ENCODE data around the gene GUCY1A2.
"Not testable (repeated sequence)": the region's sequence is repeated elsewhere in the genome, so short reads cannot be mapped to it uniquely, and the experiment has no call there.

The GUCY1A2 gene

DNA sequence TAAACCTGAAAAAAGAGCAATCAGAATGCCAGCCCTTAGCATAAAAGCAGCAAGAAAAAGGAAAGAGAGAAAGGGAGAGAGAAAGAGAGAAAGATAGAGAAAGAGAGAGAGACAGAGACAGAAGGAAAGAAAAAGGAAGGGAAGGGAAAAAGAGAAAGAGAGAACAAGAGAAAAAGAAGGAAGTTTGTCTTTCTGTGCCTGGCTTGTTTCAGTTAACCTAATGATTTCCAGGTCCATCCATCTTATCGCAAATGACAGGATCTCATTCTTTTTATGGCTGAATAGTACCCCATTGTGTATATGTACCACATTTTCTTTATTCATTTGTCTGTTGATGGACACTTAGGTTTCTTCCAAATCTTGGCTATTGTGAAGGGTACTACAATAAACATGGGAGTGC, 230.8 kb downstream of the GUCY1A2 start:
- ATAC-seq = no peak
- Mint-ChIP-seq H3K9me3 (peaks cover 10% of the 10 kb centered on the region), H3K4me3 (no peak overlapping the region), H3K36me3 (no peaks in the 10 kb centered on the region), H3K4me1 (no peaks in the 10 kb centered on the region), H3K27ac (no peak overlapping the region)
- DNase-seq (ENCODE audit: low spot score in 2 of 2) = no peak

DNA sequence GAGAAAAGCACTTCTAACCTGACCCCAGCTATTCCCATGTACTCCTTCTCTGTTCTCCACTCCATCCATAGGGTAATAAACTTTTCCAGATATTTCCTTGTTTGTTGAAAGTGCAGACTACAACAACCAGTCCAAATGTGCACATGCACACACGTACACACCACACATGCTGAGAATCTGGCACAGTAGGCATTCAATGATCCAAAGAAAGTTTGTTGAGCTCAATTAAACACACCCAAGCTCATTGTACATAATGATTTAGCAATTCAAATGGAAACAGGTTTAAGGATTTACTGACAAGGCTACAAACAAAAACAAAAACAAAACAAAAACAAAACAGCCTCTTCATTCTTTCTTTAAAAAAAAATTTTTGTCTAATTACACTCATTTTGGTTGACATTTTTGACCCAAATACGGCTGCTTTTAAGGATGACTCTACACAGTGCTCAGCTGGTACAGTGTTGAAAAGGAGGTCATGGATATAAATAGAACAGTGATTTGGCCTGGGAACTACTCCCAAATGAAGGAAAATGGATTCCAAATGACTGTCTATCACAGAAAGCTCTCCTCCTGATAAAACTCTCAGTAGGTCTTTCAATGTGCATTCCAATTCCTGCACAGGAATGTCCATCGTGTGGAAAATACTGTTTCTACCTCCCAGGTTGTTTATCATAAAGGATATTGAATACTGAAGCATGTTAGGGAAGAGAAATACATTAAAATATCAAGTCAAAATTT, 232.2 kb downstream of the GUCY1A2 start:
- Mint-ChIP-seq H3K4me3 (no peak overlapping the region), H3K36me3 (no peaks in the 10 kb centered on the region), H3K4me1 (no peaks in the 10 kb centered on the region), H3K27ac (no peak overlapping the region), H3K9me3 (peaks cover 12% of the 10 kb centered on the region)
- no peak for DNase-seq (ENCODE audit: low spot score in 2 of 2)
- ATAC-seq = no peak

DNA sequence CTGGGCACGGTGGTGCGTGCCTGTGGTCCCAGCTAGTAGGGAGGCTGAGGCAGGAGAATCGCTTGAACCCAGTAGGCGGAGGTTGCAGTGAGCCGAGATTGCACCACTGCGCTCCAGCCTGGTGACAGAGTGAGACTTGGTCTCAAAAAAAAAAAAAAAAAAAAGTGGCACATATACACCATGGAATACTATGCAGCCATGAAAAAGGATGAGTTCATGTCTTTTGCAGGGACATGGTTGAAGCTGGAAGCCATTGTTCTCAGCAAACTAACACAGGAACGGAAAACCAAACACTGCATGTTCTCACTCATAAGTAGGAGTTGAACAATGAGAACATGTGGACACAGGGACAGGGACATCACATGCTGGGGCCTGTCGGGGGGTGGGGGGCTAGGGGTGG, 241.0 kb downstream of the GUCY1A2 start:
- ATAC-seq; H3K4me1 Mint-ChIP-seq; H3K4me3 Mint-ChIP-seq; H3K36me3 Mint-ChIP-seq; H3K27ac Mint-ChIP-seq; DNase-seq (ENCODE audit: low spot score in 2 of 2): not testable (repeated sequence)
- H3K9me3 Mint-ChIP-seq = peaks cover 19% of the 10 kb centered on the region

DNA sequence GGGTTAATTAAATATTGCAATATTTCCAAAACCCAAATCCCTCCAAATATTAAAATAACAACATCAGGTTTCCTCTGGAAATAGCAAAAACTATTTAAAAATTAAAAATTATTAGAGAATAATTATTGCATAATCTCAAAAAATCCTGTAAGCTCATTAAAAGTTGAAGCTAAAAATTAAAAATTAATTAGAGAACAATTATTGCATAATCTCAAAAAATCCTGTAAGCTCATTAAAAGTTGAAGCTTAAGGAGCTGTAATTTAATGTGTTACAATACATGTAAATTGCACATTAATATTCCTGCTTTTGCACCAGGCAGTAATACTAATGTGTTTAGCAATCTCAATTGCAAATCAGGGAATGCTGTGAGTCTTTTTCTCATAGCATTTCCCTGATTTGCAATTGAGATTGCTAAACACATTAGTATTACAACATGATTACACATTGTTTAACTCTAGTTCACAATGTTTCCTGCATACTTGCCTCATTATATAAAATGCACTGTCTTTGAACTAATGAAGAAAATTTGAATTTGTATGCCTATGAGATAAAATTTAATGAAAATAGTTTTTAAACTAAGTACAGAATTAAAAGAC, 247.7 kb downstream of the GUCY1A2 start:
- Mint-ChIP-seq H3K4me1 (no peaks in the 10 kb centered on the region), H3K4me3 (no peak overlapping the region), H3K36me3 (no peaks in the 10 kb centered on the region), H3K27ac (no peak overlapping the region), H3K9me3 (peaks cover 16% of the 10 kb centered on the region)
- no peak for DNase-seq (ENCODE audit: low spot score in 2 of 2)
- no peak for ATAC-seq

DNA sequence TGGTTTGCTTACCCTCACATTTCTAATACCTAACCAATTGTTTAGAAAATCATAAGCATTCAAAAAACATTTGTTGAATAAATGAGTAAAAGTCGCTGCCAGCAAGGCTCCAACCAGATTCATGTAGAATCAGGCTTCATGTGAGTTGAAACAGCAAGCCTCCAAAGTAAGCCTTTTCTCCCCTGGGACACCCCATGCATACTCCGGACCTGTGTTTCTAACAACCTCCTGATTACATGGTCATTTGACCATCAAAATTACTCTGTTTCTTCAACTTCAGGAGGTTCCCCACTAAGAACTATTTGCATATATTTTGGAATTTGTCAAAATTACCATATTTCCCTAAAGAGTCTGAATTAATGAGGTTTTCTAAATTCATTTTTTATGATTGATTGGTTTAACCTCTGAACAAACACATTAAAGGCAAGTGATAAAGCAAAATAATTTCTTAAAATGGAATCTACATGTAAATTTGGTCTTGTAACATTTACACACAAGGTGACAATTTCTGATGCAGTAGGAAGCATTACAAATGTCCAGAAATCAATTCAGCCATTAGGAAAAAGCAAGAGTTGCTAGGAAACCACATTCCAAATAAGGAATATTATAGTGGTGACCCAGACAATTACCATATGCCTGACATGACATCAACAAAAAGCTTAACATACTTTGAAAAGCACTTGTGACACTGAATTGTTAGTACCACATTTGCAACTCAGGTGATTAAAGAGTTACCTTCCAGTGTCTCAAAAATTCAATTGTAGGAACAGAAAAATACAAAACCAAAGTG, 252.6 kb downstream of the GUCY1A2 start:
- Mint-ChIP-seq H3K4me1 (no peaks in the 10 kb centered on the region), H3K4me3 (no peak overlapping the region), H3K27ac (no peak overlapping the region), H3K9me3 (peaks cover 8% of the 10 kb centered on the region), H3K36me3 (no peaks in the 10 kb centered on the region)
- DNase-seq (ENCODE audit: low spot score in 2 of 2) (no peak), ATAC-seq (no peak)

DNA sequence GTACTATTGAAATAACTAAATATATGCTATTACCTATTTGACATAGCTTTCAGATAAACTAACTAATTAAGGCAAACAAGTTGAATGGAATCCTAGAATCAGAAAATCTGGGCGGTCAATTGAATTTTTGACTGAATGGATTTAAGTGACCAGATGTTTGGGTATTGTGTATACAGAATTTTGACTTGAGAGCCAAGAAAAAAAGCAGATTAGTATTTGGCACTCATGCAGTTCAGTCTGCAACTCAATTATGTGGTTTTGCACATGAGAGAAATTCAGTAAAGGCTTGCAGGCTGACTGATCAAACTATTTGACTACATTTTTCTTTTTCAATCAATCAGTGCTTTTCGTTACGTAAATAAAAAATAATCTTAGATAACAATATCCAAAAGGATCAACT, 254.8 kb downstream of the GUCY1A2 start:
- ATAC-seq (no peak), DNase-seq (ENCODE audit: low spot score in 2 of 2) (no peak)
- Mint-ChIP-seq H3K4me3 (no peak overlapping the region), H3K27ac (no peak overlapping the region), H3K4me1 (no peaks in the 10 kb centered on the region), H3K36me3 (no peaks in the 10 kb centered on the region), H3K9me3 (peaks cover 11% of the 10 kb centered on the region)

DNA sequence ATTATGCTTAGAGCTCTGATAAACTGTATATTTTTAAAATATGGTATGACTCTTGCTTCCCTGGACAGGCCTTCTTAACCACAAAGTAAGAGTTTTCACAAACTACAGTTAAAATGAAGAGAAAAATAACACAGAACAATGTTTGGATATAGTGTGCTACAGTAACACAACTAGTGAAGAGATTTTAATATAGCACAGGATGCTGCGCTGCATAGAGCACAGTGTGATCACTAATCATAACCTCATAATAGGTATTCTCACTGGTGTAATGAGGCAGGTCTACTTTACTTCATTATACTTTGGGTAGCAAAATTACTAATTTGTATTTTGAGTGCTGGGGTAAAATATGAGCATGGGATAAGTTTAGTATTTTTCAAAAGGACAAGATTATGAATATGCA, 256.5 kb downstream of the GUCY1A2 start:
- ATAC-seq (no peak), DNase-seq (ENCODE audit: low spot score in 2 of 2) (no peak)
- Mint-ChIP-seq H3K4me3 (no peak overlapping the region), H3K27ac (no peak overlapping the region), H3K9me3 (peaks cover 11% of the 10 kb centered on the region), H3K4me1 (no peaks in the 10 kb centered on the region), H3K36me3 (no peaks in the 10 kb centered on the region)

DNA sequence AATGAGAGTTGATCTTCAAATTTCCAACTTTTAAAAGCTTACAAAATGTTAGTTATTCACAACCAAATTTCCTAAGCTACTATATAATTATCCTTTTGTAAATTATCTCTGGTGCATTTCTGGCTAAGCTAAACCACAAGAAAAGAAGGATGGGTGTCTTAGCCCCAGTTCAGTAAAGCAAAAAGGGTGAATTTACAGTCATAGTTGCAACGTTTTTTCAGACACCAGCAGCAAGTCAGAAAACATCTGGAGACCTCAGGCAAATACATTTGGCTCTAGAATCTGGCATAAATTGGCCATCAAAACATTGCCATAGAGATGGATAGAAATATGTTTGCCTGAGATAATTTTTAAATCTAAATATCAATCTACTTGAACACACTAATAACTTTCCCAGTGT, 257.0 kb downstream of the GUCY1A2 start:
- Mint-ChIP-seq H3K27ac (no peak overlapping the region), H3K4me3 (no peak overlapping the region), H3K9me3 (peaks cover 13% of the 10 kb centered on the region), H3K4me1 (no peaks in the 10 kb centered on the region), H3K36me3 (no peaks in the 10 kb centered on the region)
- DNase-seq (ENCODE audit: low spot score in 2 of 2) (no peak), ATAC-seq (no peak)

DNA sequence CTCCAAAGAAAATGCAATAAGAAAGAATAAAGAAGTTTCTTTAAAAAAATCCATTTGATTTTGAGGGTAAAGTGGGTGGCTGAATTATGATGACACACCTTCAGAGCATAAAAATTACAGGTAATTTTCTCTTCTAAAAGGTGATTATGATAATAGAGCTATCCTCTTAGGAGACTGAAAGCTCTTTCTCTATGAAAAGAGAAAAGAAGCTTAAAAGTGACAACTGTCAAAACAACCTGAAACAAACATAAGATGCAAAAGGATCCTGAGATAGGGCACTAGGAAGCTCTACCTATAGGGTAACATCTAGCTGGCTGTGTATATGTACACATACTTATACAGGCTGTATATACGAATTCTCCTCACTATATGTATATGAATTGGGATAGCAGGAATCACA, 270.2 kb downstream of the GUCY1A2 start:
- no peak for DNase-seq (ENCODE audit: low spot score in 2 of 2)
- no peak for ATAC-seq
- H3K27ac Mint-ChIP-seq = no peak overlapping the region
- H3K9me3 Mint-ChIP-seq = peaks cover 6% of the 10 kb centered on the region
- H3K36me3 Mint-ChIP-seq = no peaks in the 10 kb centered on the region
- no peaks in the 10 kb centered on the region for H3K4me1 Mint-ChIP-seq
- no peak overlapping the region for H3K4me3 Mint-ChIP-seq

DNA sequence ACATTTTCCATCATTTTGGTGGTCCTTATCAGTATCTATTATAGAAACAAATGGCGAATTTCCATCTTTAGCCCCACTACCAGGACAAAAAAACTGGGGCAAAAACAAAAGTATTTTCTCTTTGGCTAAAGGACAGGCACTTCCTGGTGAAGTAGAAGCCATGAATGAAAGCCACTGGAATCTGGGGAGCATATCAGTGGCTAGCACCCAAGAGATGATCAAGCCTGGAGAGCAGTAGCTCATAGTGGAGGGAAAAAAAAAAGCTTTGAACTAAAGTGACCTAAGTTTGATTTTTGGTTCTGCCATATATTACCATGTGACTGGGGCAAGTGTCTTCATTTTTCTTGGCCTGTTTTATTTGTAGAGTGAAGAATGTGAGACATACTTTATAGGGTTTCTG, 272.3 kb downstream of the GUCY1A2 start:
- Mint-ChIP-seq H3K4me1 (no peaks in the 10 kb centered on the region), H3K27ac (no peak overlapping the region), H3K36me3 (no peaks in the 10 kb centered on the region), H3K9me3 (peaks cover 4% of the 10 kb centered on the region), H3K4me3 (no peak overlapping the region)
- ATAC-seq (no peak), DNase-seq (ENCODE audit: low spot score in 2 of 2) (no peak)

DNA sequence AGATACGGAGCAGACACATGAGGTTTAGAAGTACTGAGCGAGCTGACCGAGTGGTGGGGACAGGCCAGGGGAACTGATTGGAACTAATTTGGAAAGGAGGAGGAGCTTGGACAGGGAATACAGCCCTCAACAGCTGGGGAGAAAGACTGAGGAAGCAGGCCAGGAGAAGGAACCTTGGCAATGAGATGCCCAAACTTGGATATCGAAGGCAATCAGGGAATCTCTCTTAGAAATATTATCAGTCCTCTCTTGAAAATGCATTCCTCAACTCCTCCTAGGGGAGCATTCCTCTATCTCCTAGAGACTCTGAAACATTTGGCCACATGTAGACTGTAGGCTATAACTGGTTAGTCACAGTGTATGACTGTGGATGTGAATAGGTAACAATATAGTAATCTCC, 284.6 kb downstream of the GUCY1A2 start:
- H3K9me3 Mint-ChIP-seq = peaks cover 6% of the 10 kb centered on the region
- DNase-seq (ENCODE audit: low spot score in 2 of 2) (no peak), ATAC-seq (no peak)
- no peaks in the 10 kb centered on the region for H3K4me1 Mint-ChIP-seq
- no peak overlapping the region for H3K27ac Mint-ChIP-seq
- no peak overlapping the region for H3K4me3 Mint-ChIP-seq
- H3K36me3 Mint-ChIP-seq = no peaks in the 10 kb centered on the region

DNA sequence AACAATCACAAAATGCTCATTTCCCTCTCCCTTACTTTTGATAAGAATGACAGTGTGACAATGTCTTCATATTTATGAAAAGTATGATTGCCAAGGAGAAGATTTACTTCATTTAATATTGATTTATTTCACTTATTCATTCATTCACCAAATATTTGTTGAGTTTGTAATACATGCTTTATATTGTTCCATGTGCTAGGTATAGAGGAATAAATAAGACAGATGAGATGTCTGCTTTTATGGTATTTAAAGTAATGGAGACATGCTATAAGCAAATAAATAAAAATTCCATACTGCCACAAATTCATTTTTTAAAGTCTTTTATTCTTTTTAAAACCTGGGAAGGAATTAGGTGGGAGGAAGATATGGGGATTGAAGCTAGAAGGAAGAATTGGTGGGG, 289.4 kb downstream of the GUCY1A2 start:
- Mint-ChIP-seq H3K4me3 (no peak overlapping the region), H3K9me3 (peaks cover 3% of the 10 kb centered on the region), H3K4me1 (no peaks in the 10 kb centered on the region), H3K27ac (no peak overlapping the region), H3K36me3 (no peaks in the 10 kb centered on the region)
- DNase-seq (ENCODE audit: low spot score in 2 of 2) (no peak), ATAC-seq (no peak)

DNA sequence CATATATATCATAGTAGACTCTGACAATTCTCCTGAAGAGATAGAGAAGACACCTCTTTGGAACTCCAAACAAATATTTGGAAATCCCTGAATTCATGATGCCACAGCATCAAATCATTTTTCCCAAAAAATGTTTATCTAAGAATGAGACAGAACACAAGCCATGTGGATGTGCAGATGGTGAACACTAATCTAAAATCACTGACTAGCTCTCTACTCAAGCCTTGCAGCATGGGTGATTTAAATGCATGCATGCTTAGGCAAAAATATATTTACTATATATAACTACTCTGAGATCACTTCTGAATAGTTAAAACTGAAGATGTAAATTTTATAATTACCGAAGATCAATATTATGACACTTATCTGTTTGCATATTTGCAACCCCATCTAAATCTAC, 289.9 kb downstream of the GUCY1A2 start:
- no peak overlapping the region for H3K27ac Mint-ChIP-seq
- no peak for DNase-seq (ENCODE audit: low spot score in 2 of 2)
- H3K4me3 Mint-ChIP-seq = no peak overlapping the region
- ATAC-seq = no peak
- H3K4me1 Mint-ChIP-seq = no peaks in the 10 kb centered on the region
- peaks cover 3% of the 10 kb centered on the region for H3K9me3 Mint-ChIP-seq
- H3K36me3 Mint-ChIP-seq = no peaks in the 10 kb centered on the region

DNA sequence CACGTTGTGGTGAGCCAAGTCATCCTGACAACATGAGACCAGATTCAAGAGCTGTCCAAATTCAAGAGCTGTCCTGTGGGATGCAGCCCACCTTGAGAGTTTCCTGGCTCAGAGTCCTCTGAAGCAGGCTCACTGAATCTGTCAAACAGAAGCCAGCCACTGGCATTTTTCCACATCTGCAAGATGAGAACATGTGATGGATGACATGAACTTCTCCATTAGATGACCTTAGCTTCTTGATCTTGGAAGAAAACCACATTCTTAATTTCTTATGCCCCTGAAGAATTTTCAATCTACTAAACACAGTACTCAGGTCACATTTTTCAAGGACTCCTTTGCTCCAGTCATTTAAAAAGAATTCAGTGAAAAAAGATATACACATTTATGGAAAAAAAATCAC, 291.0 kb downstream of the GUCY1A2 start:
- H3K9me3 Mint-ChIP-seq = peaks cover 6% of the 10 kb centered on the region
- H3K4me1 Mint-ChIP-seq = no peaks in the 10 kb centered on the region
- ATAC-seq (no peak), DNase-seq (ENCODE audit: low spot score in 2 of 2) (no peak)
- no peak overlapping the region for H3K4me3 Mint-ChIP-seq
- H3K27ac Mint-ChIP-seq = no peak overlapping the region
- no peaks in the 10 kb centered on the region for H3K36me3 Mint-ChIP-seq

DNA sequence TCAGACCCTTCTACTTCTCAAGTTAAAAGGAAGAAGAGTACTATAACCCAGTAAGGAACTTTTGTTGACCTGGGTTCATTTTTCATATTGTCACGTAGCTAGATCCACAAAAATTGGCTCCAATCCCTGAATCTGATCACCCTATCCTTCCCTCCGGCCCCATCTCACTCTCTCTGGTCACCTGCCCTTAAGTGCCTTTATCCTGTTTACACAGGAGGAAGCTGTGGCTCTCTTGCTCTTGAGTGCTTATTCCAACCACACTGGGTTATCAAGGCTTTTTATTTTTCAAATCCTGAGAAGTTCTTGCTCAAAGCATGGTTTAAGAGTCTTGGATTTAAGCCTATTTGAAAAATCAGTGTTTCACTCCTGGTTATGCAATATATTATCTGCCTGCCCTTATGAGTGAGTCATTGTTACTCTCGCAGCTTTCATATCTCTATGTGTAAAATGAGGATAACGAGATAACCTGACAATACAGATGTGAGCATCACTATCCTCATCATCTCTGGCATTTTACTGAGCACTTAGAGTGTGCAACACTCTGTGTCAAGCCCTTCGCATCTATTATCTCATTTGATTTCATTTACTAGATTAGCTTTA, 293.9 kb downstream of the GUCY1A2 start:
- ATAC-seq = no peak
- H3K9me3 Mint-ChIP-seq = peaks cover 4% of the 10 kb centered on the region

DNA sequence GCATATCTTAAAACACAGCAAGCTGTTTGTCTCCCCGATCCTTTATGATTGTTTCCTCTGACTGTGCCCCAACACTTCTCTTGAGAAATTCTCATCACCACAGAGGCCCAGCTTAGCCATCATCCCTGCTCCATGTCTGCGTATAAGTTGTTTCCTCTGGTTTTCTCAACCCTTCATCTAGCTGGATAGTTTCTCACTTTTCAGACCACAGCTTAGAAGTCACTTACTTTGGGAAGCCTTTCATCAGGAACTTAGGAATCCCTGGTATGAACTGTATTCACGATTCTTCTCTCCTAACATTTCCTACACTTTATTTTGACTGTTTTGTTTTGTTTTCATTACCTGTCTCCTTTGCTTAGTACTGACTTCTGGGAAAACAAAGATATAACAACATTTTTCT, 295.2 kb downstream of the GUCY1A2 start:
- ATAC-seq (no peak), DNase-seq (ENCODE audit: low spot score in 2 of 2) (no peak)
- no peak overlapping the region for H3K4me3 Mint-ChIP-seq
- H3K36me3 Mint-ChIP-seq = no peaks in the 10 kb centered on the region
- no peaks in the 10 kb centered on the region for H3K4me1 Mint-ChIP-seq
- peaks cover 4% of the 10 kb centered on the region for H3K9me3 Mint-ChIP-seq
- no peak overlapping the region for H3K27ac Mint-ChIP-seq

More for the DNA sequence above, 293.9 kb downstream of the GUCY1A2 start:
- DNase-seq (ENCODE audit: low spot score in 2 of 2) = no peak
- Mint-ChIP-seq H3K4me3 (no peak overlapping the region), H3K36me3 (no peaks in the 10 kb centered on the region), H3K4me1 (no peaks in the 10 kb centered on the region), H3K27ac (no peak overlapping the region)
